ENCODE data around the gene FUT3. TPM values are rescaled to one million over a fixed set of nuclear protein-coding genes. Genes with fewer than 3 reads are reported as not detected.

The FUT3 gene
- total and polyA plus RNA-seq, 2 of the 4 experiments (the other 2 are of a cell fraction): not detected

- no peak overlapping the region for H3K14ac ChIP-seq (replicated peaks; ENCODE audit: low read depth, low read length)
- POLR2A ChIA-PET (ENCODE audit: unreplicated experiment): no interaction called here
- no peak for TF ChIP-seq FOS (IDR thresholded peaks at IDR 0.05; ENCODE audit: low read depth, low read length)
- no peak for TF ChIP-seq BHLHE40 (IDR thresholded peaks at IDR 0.05; ENCODE audit: low read depth, low read length)
- no peak for TF ChIP-seq RFX5 (IDR thresholded peaks at IDR 0.05; ENCODE audit: low read depth, low read length)
- TF ChIP-seq, protein P1, sequence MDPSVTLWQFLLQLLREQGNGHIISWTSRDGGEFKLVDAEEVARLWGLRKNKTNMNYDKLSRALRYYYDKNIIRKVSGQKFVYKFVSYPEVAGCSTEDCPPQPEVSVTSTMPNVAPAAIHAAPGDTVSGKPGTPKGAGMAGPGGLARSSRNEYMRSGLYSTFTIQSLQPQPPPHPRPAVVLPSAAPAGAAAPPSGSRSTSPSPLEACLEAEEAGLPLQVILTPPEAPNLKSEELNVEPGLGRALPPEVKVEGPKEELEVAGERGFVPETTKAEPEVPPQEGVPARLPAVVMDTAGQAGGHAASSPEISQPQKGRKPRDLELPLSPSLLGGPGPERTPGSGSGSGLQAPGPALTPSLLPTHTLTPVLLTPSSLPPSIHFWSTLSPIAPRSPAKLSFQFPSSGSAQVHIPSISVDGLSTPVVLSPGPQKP (IDR thresholded peaks at IDR 0.05; ENCODE audit: borderline replicate concordance, low read depth, low read length): no peak
- TF ChIP-seq MAFK (IDR thresholded peaks at IDR 0.05; ENCODE audit: low read depth, low read length): no peak
- TF ChIP-seq CEBPB (IDR thresholded peaks at IDR 0.05; ENCODE audit: low read depth, low read length): no peak
- TF ChIP-seq POLR2A (IDR thresholded peaks at IDR 0.05; ENCODE audit: low read depth, low read length): no peak
- no peak for TF ChIP-seq RCOR1 (IDR thresholded peaks at IDR 0.05; ENCODE audit: insufficient replicate concordance, low read length)
- no peak for TF ChIP-seq CHD1 (IDR thresholded peaks at IDR 0.05; ENCODE audit: low read depth, low read length)
- TF ChIP-seq SMC3 (IDR thresholded peaks at IDR 0.05; ENCODE audit: low read depth, low read length): no peak
- no peak for TF ChIP-seq RAD21 (IDR thresholded peaks at IDR 0.05; ENCODE audit: low read length)
- TF ChIP-seq, protein P2, sequence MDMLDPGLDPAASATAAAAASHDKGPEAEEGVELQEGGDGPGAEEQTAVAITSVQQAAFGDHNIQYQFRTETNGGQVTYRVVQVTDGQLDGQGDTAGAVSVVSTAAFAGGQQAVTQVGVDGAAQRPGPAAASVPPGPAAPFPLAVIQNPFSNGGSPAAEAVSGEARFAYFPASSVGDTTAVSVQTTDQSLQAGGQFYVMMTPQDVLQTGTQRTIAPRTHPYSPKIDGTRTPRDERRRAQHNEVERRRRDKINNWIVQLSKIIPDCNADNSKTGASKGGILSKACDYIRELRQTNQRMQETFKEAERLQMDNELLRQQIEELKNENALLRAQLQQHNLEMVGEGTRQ (IDR thresholded peaks at IDR 0.05; ENCODE audit: low read depth, low read length): no peak
- no peak for TF ChIP-seq MXI1 (IDR thresholded peaks at IDR 0.05; ENCODE audit: borderline replicate concordance, low read depth, low read length)
- no peak for TF ChIP-seq NFE2L2 (IDR thresholded peaks at IDR 0.05; ENCODE audit: low read depth, low read length)
- TF ChIP-seq MAZ (IDR thresholded peaks at IDR 0.05; ENCODE audit: borderline replicate concordance, low read depth, low read length): no peak
Measured at GRCh38 chr19:5867201-5868136, 16.2 kb upstream of the FUT3 start.

More at GRCh38 chr19:5867201-5868136, 16.2 kb upstream of the FUT3 start:
- ATAC-seq (ENCODE audit: low read depth) (no peak), DNase-seq (no peak)
- in situ Hi-C loops (cut with MboI; ENCODE audit: low sequenced_read_pairs) (no loop called here), intact Hi-C loops (cut with micrococcal nuclease) (no loop called here), dilution Hi-C loops (cut with HindIII; ENCODE audit: low sequenced_read_pairs, unreplicated experiment) (no loop called here)
- CTCF ChIA-PET: no interaction called here
- H2AK5ac ChIP-seq (ENCODE audit: low read depth, low read length): no peak overlapping the region
- H3K56ac ChIP-seq (ENCODE audit: extremely low read depth, insufficient read depth, low read length): no peak overlapping the region
- H4K20me1 ChIP-seq (ENCODE audit: insufficient read depth, low read length): no peaks in the 10 kb centered on the region
- H4K8ac ChIP-seq (ENCODE audit: low read depth in 2 of 2, low read length in 2 of 2): no peak overlapping the region
- H2BK5ac ChIP-seq (ENCODE audit: low read depth, low read length, poor library complexity, severe bottlenecking): no peak overlapping the region
- H4K5ac ChIP-seq (ENCODE audit: low read depth, low read length): no peak overlapping the region
- BruUV-seq (replicated peaks): no TSS peak
- H2BK15ac ChIP-seq (ENCODE audit: low read depth, low read length): no peak overlapping the region
- H3K4me2 ChIP-seq (ENCODE audit: low read depth, low read length): no peak overlapping the region
- peaks cover 15% of the 10 kb centered on the region for H3K27me3 ChIP-seq (ENCODE audit: control insufficient read depth, insufficient read depth, low read length)
- no peak overlapping the region for H3K18ac ChIP-seq (ENCODE audit: low read depth, low read length)
- H3K9me1 ChIP-seq (ENCODE audit: insufficient read depth, low read length): no peaks in the 10 kb centered on the region
- no peak overlapping the region for H2AFZ ChIP-seq (replicated peaks; ENCODE audit: low read length, poor library complexity)
- no peak overlapping the region for H2AK9ac ChIP-seq (replicated peaks; ENCODE audit: low read depth, low read length, poor library complexity)
- H2BK20ac ChIP-seq (ENCODE audit: low read depth, low read length): no peak overlapping the region
- no peak overlapping the region for H3K27ac ChIP-seq (ENCODE audit: insufficient read depth, low read length)
- peaks cover 2% of the 10 kb centered on the region; the same call in 1 of the 2 replicates for H3K4me1 ChIP-seq (ENCODE audit: control insufficient read depth, insufficient read depth, low read length)
- 74% methylated on average over 11 of the region's 31 CpGs; no CpG with 5 or more reads in 1 of the 2 experiments for WGBS, 2 experiments (ENCODE audit: extremely low coverage in 2 of 2, insufficient read length in 1 of 2)
- H2BK120ac ChIP-seq (ENCODE audit: low read depth, low read length): no peak overlapping the region
- no peak overlapping the region for H3K4ac ChIP-seq (ENCODE audit: low read depth, low read length)
- no peak overlapping the region for H3K23ac ChIP-seq (ENCODE audit: low read depth, low read length)
- H3K9me3 ChIP-seq (ENCODE audit: control insufficient read depth, insufficient read depth, low read length): no peaks in the 10 kb centered on the region
- H3K4me3 ChIP-seq (ENCODE audit: insufficient read depth, low read depth, low read length): no peak overlapping the region
- H4K91ac ChIP-seq (ENCODE audit: insufficient read depth, low read depth, low read length): no peak overlapping the region
- H3K9ac ChIP-seq (ENCODE audit: low read depth, low read length): no peak overlapping the region
- no peaks in the 10 kb centered on the region for H3K79me1 ChIP-seq (ENCODE audit: low read depth in 1 of 2, low read length in 2 of 2)
- H3K36me3 ChIP-seq (ENCODE audit: control insufficient read depth, insufficient read depth, low read length): no peaks in the 10 kb centered on the region
